ENCODE data around the gene ROR2.

Gene ROR2

DNA sequence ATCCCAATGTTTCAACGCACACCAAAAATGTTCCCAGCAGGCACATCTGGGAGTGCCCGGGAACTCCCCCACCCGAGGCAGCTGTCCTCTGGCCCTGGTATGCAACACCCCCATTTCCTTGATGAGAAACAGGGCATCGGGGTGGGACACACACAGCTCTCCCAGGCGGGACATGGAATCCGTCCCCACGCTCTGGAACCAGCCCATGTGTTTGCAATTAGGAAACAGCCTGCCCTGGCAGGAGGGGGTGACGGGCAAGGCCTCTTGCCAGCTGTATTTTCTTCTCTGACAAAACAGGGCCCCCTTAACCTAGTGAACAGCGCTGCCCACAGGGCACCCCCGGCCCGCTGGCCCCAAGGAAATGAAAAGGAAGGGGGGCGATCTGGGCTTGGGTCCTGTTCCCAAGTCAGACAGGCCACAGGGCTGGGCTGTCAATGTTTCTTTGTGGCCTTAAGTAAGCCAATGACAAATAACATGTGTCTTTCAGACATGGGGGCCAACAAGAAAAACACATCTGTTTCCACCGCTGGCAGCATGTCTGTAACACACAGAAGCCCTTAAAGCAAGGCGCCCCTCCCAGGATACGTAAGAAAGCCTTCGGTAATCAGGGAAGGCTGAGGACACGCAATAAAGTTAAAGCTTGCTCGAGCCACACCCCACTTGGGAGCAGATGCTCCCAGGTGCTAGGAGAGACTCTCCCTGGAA, 125.3 kb downstream of the ROR2 start:
- H3K9me3 ChIP-seq, result no peaks in the 10 kb centered on the region
- H3K36me3 ChIP-seq, result no peaks in the 10 kb centered on the region
- H3K27ac ChIP-seq, result no peak overlapping the region
- no peak overlapping the region for H3K4me2 ChIP-seq
- no peaks in the 10 kb centered on the region for H3K27me3 ChIP-seq
- no peaks in the 10 kb centered on the region for H3K4me1 ChIP-seq
- no peaks in the 10 kb centered on the region for H4K20me1 ChIP-seq
- H3K4me3 ChIP-seq, result no peak overlapping the region
- no peak overlapping the region for H3K9ac ChIP-seq
- no peak for TF ChIP-seq Cebpa-rat (IDR thresholded peaks at IDR 0.05)

- Histone ChIP-seq H3K27me3 (no peaks in the 10 kb centered on the region), H3K4me1 (no peaks in the 10 kb centered on the region), H3K4me3 (no peak overlapping the region), H3K27ac (no peak overlapping the region), H3K4me2 (no peak overlapping the region), H3K9me3 (no peaks in the 10 kb centered on the region), H3K36me3 (no peaks in the 10 kb centered on the region), H3K9ac (no peak overlapping the region), H4K20me1 (no peaks in the 10 kb centered on the region)
- no peak for TF ChIP-seq Cebpa-rat (IDR thresholded peaks at IDR 0.05)
Observed at GRCh38 chr9:91824151-91824550, 125.9 kb downstream of the ROR2 start.

DNA sequence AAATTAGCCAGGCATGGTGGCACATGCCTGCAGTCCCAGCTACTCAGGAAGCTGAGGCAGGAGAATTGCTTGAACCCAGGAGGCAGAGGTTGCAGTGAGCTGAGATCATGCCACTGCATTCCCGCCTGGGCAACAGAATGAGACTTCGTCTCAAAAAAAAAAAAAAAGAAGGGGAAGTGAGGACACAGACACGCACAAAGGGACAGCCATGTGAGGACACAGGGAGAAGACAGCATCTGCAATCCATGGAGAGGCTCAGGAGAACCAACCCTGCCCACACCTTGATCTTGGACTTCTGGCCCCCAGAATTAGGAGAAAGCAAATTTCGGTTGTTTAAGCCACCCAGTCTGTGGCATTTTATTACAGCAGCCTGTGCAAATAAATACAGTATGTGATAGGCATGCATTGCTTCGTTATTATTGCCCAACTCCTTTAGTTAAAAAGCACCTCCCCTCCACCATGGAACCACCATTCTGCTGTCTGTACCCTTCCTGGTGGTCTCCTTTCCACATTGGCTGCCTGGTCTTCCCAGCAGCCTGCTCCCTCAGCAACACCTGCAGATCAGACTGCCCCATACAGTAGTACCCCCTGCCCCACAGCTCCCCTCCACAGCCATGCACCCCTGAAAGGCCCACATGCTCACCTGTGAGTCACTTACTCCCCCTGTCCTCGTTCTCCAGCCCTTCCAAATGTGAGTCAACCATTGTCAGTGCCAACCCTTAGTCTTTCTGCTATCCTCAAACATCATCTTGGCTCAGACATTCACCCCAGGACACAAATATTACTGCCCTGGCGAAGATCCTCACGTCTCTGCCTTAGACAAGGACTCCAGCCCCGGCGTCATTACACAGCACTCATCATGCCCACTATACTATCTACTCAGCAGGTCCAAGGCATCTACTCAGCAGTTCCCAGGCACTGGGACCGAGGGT, 128.8 kb downstream of the ROR2 start:
- H3K36me3 ChIP-seq, result no peaks in the 10 kb centered on the region
- H3K27me3 ChIP-seq, result no peaks in the 10 kb centered on the region
- TF ChIP-seq Cebpa-rat (IDR thresholded peaks at IDR 0.05), result no peak
- no peak overlapping the region for H3K27ac ChIP-seq
- no peak overlapping the region for H3K4me2 ChIP-seq
- no peak overlapping the region for H3K4me3 ChIP-seq
- H3K9me3 ChIP-seq, result no peaks in the 10 kb centered on the region
- no peak overlapping the region for H3K9ac ChIP-seq
- no peaks in the 10 kb centered on the region for H4K20me1 ChIP-seq
- no peaks in the 10 kb centered on the region for H3K4me1 ChIP-seq

- no peak overlapping the region for H3K9ac ChIP-seq
- H3K9me3 ChIP-seq, result no peaks in the 10 kb centered on the region
- H3K36me3 ChIP-seq, result no peaks in the 10 kb centered on the region
- no peaks in the 10 kb centered on the region for H3K4me1 ChIP-seq
- no peaks in the 10 kb centered on the region for H4K20me1 ChIP-seq
- no peak overlapping the region for H3K27ac ChIP-seq
- H3K27me3 ChIP-seq, result no peaks in the 10 kb centered on the region
- no peak overlapping the region for H3K4me3 ChIP-seq
- H3K4me2 ChIP-seq, result no peak overlapping the region
- TF ChIP-seq Cebpa-rat (IDR thresholded peaks at IDR 0.05), result no peak
Observed at GRCh38 chr9:91820126-91820750, 129.8 kb downstream of the ROR2 start.

DNA sequence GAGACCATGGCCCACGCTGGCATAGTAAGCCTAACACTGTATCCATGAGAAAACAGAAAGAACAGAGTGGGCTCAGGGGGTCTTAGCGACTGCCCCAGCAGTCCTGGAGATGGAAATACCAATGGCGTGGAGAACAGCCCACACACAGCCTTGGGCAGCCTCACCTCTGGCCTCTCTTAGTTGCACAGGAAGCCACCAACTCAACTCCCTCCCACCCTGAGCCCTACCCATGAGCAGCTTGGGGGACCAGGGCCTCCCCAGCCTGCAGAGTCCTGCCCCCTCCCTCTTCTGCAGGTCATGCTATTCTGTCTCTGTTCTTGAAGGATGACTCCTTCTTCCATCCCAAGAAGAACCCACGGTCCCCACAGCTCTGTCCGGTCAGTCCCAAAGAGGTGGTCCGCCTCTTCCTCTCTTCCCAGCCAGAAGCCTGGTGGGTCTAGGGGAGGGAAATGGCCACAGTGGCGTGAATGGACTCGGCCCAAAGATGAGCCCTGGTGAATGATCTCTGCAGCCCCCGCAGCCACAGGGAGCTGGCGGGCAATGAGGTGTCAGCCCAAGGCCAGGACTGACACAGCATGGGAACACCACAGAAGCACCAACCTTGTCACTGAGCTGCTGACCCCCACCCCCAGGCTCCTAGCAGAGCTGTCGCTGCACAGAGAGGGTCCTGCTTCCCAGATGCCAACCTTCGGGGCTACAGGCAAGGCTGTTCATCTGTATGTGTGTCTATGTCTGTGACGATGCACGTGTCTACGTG, 131.2 kb downstream of the ROR2 start:
- Histone ChIP-seq H3K4me2 (no peak overlapping the region), H4K20me1 (no peaks in the 10 kb centered on the region), H3K36me3 (no peaks in the 10 kb centered on the region), H3K9me3 (no peaks in the 10 kb centered on the region), H3K4me3 (no peak overlapping the region), H3K9ac (no peak overlapping the region), H3K27ac (no peak overlapping the region), H3K27me3 (no peaks in the 10 kb centered on the region), H3K4me1 (no peaks in the 10 kb centered on the region)
- no peak for TF ChIP-seq Cebpa-rat (IDR thresholded peaks at IDR 0.05)

DNA sequence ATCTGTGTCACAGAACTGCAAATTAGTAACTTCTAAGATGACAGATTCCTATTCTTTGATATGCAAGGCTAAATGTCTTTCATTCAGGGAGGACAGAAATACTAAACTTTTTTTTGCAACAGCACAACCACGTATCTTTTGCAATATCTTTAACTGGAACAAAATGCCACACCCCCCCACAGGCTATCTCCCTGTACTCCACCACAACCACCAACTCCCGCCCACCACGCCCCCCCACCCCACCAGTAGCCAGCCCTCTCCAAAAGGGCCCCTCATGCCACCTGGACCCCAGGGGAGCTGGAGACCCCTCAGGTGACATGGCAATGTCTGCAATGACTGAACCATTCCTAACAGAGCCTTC, 131.8 kb downstream of the ROR2 start:
- H4K20me1 ChIP-seq, result no peaks in the 10 kb centered on the region
- H3K9me3 ChIP-seq, result no peaks in the 10 kb centered on the region
- H3K4me3 ChIP-seq, result no peak overlapping the region
- no peaks in the 10 kb centered on the region for H3K27me3 ChIP-seq
- no peak overlapping the region for H3K4me2 ChIP-seq
- no peak overlapping the region for H3K27ac ChIP-seq
- no peak for TF ChIP-seq Cebpa-rat (IDR thresholded peaks at IDR 0.05)
- no peaks in the 10 kb centered on the region for H3K4me1 ChIP-seq
- no peaks in the 10 kb centered on the region for H3K36me3 ChIP-seq
- no peak overlapping the region for H3K9ac ChIP-seq

DNA sequence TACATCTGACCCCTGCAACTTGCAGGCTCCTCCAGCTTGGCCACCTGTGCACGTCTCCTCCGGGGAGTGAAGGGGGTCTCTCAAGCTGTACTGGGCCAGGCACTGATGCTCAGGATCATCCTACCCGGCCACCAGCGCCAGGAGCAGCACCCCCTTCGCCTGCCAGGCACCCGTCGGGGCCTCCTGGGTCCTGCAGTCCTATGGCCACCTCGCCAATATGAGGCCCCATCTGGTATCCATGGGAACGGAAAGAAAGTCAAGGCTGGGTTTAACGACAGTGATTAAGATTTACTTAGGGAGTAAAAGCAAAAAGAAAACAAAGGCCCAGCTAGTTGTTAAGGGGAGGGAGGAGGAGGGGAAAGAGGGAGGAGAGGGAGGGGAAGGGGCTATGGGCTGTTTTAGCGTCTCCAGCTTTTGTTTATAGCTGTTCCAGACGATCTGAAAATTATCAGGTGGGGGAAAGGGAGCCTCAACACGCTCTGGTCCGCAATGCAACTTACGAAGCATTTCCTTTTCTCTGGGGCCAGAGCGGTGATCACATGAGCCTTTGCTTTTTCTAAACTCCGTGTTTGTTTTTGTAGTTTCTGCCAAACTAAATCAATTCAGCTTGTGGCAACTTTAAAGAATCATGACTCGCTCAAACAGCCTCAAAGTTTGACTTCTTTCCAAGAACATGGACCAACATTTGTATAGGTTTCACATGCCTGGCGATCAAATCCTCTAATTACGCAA, 132.4 kb downstream of the ROR2 start:
- Histone ChIP-seq H3K9me3 (no peaks in the 10 kb centered on the region), H4K20me1 (no peaks in the 10 kb centered on the region), H3K4me1 (no peaks in the 10 kb centered on the region), H3K36me3 (no peaks in the 10 kb centered on the region), H3K27ac (no peak overlapping the region), H3K4me3 (no peak overlapping the region), H3K27me3 (no peaks in the 10 kb centered on the region), H3K9ac (no peak overlapping the region), H3K4me2 (no peak overlapping the region)
- TF ChIP-seq Cebpa-rat (IDR thresholded peaks at IDR 0.05), result no peak

GRCh38 chr9:91817106-91817492, 132.9 kb downstream of the ROR2 start:
- no peak overlapping the region for H3K4me3 ChIP-seq
- H4K20me1 ChIP-seq, result no peaks in the 10 kb centered on the region

DNA sequence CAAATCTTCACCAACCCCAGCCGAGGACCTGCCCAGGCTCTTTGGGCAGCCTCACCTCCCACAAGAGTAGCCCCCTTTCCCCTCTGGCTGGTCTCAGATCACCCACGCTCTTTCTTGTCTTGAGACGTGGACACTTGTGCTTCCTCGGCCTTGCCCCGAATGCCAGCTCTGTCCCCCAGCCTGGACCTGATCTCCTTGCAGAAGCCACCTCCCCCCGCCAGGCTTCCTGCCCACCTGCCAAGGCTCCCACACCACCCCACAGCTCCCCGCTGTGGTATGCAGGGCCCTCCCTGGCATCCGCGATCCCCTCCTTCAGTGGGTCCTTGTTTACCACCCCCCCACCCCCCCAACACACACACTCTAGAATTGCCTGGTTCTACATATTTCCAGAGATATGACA, 133.7 kb downstream of the ROR2 start:
- no peaks in the 10 kb centered on the region for H4K20me1 ChIP-seq
- H3K27me3 ChIP-seq, result no peaks in the 10 kb centered on the region
- H3K9me3 ChIP-seq, result no peaks in the 10 kb centered on the region
- H3K4me1 ChIP-seq, result 0 out of 2 replicates have a peak, but pooled peaks cover 4% of the 10 kb centered on the region
- H3K4me2 ChIP-seq, result no peak overlapping the region
- no peak overlapping the region for H3K27ac ChIP-seq
- no peak overlapping the region for H3K4me3 ChIP-seq
- H3K36me3 ChIP-seq, result no peaks in the 10 kb centered on the region
- no peak for TF ChIP-seq Cebpa-rat (IDR thresholded peaks at IDR 0.05)
- H3K9ac ChIP-seq, result no peak overlapping the region

More at GRCh38 chr9:91817106-91817492, 132.9 kb downstream of the ROR2 start:
- H3K36me3 ChIP-seq, result no peaks in the 10 kb centered on the region
- TF ChIP-seq Cebpa-rat (IDR thresholded peaks at IDR 0.05), result no peak
- no peaks in the 10 kb centered on the region for H3K27me3 ChIP-seq
- H3K27ac ChIP-seq, result no peak overlapping the region
- no peak overlapping the region for H3K9ac ChIP-seq
- H3K4me1 ChIP-seq, result no peaks in the 10 kb centered on the region
- H3K4me2 ChIP-seq, result no peak overlapping the region
- H3K9me3 ChIP-seq, result no peaks in the 10 kb centered on the region

All from BLaER1 (cell line).